K562 (cell line): ENCODE results near the gene SPATS1. TPM values are rescaled to one million over a fixed set of nuclear protein-coding genes. Genes with fewer than 3 reads are reported as not detected.

Experiments
- BACH1 ChIP-seq: fragments of 200-800 bp; sonication (Bioruptor generic); IDR thresholded peaks from 2 replicates; pipeline ENCODE4 v1.6.1; 2016; ENCODE audit warnings: missing genetic modification characterization, missing compliant biosample characterization
- BMI1 ChIP-seq: fragments of 150-350 bp; IDR thresholded peaks from 2 replicates; pipeline ENCODE4 v1.6.1; 2014; ENCODE audit warnings: low read length
- BRF2 ChIP-seq: IDR thresholded peaks from 3 replicates; pipeline ENCODE4 v1.6.1; 2011; ENCODE audit warnings: borderline replicate concordance, mild to moderate bottlenecking; ENCODE audit not compliant: insufficient read length, insufficient read depth
- DPF2 ChIP-seq: fragments of 450-650 bp; IDR thresholded peaks from 2 replicates; pipeline ENCODE4 v1.6.1; 2016
- E2F3 ChIP-seq: fragments of 250-450 bp; sonication (Bioruptor Pico); IDR thresholded peaks from 2 replicates; pipeline ENCODE4 v1.4.0; 2020; ENCODE audit warnings: mild to moderate bottlenecking
- ETS1 ChIP-seq: conservative IDR thresholded peaks from 2 replicates; pipeline ENCODE4 v1.6.1; 2011; ENCODE audit warnings: low read depth, mild to moderate bottlenecking, low read length; ENCODE audit not compliant: control insufficient read depth
- MCM2 ChIP-seq: fragments of 450-650 bp; IDR thresholded peaks from 2 replicates; pipeline ENCODE4 v1.6.1; 2017; ENCODE audit warnings: low read depth, mild to moderate bottlenecking
- NFIX ChIP-seq: fragments of 250-450 bp; sonication (Bioruptor Pico); IDR thresholded peaks from 2 replicates; pipeline ENCODE4 v1.4.0; 2020; ENCODE audit warnings: low read depth, mild to moderate bottlenecking, moderate library complexity
- PCBP1 ChIP-seq: fragments of 200-400 bp; formaldehyde crosslinking; IDR thresholded peaks from 2 replicates; pipeline ENCODE4 v1.6.1; 2018; ENCODE audit warnings: mild to moderate bottlenecking, low read depth, low read length; ENCODE audit not compliant: poor library complexity, severe bottlenecking
- RBM14 ChIP-seq: fragments of 200-400 bp; formaldehyde crosslinking; IDR thresholded peaks from 2 replicates; pipeline ENCODE4 v1.6.1; 2018; ENCODE audit warnings: low read depth, mild to moderate bottlenecking, low read length, moderate library complexity, borderline replicate concordance; ENCODE audit not compliant: insufficient read depth
- RBM25 ChIP-seq: fragments of 200-400 bp; formaldehyde crosslinking; IDR thresholded peaks from 2 replicates; pipeline ENCODE4 v1.6.1; 2018; ENCODE audit warnings: low read length, low read depth, moderate library complexity; ENCODE audit not compliant: severe bottlenecking
- ZNF280B ChIP-seq: fragments of 250-450 bp; sonication (Bioruptor Pico); IDR thresholded peaks from 2 replicates; pipeline ENCODE4 v1.5.1; 2021; ENCODE audit warnings: mild to moderate bottlenecking
- ZNF445 ChIP-seq: fragments of 250-450 bp; sonication (Bioruptor Pico); IDR thresholded peaks from 2 replicates; pipeline ENCODE4 v1.4.0; 2020; ENCODE audit warnings: low read depth, mild to moderate bottlenecking, moderate library complexity
- polyA plus RNA-seq, 8 experiments: library from polyadenylated mRNA; depleted of rRNA in 4 of 8; stranded (reverse) in 5 of 8; unstranded in 3 of 8; fragments of >200 nt; fragmentation: Nextera tagmentation in 2 of 8; fragmentation: Illumina TruSeq in 1 of 8; extraction: Ambion mirVana in 2 of 8; extraction: Trizol in 1 of 8; gene quantifications; 2 replicates each; pipeline versions ENCODE4 v1.2.1 to v1.2.3, GENCODE V29; 2011 to 2014; ENCODE audit warnings: inconsistent platforms in 1 of 8, missing spikeins in 1 of 8
- total RNA-seq, 7 experiments: library from RNA; depleted of rRNA in 6 of 7; stranded (reverse); fragments of >200 nt in 6 of 7; fragmentation: Illumina TruSeq in 2 of 7; extraction: Trizol in 2 of 7; gene quantifications; 2 replicates each; pipeline versions ENCODE4 v1.2.1 to v1.2.3, GENCODE V29; 2011 to 2021; ENCODE audit warnings: low replicate concordance in 1 of 7

SPATS1 gene
- total and polyA plus RNA-seq, 9 of the 15 experiments (the other 6 are each of a cell fraction or from before 2014, with no cell fraction given), result not detected

GRCh38 chr6:44387346-44388134, 45.1 kb downstream of the SPATS1 start, which contains the start of gene CDC5L (continued):
- TF ChIP-seq E2F3 (CRISPR knock-in tag) (peak; percentile 97), NFIX (CRISPR knock-in tag) (no peak), DPF2 (no peak; the same call in 1 of the 2 replicates), BACH1 (no peak; the same call in 1 of the 2 replicates), BRF2 (no peak), BMI1 (no peak), ZNF280B (CRISPR knock-in tag) (no peak), RBM25 (peak; percentile 99), PCBP1 (peak; percentile 51), MCM2 (no peak), RBM14 (no peak), ZNF445 (no peak), ETS1 (0 out of 2 replicates have a peak, but pooled peaks have one; percentile 47)
